ENCODE results near the gene KLK13.

Gene KLK13

DNA sequence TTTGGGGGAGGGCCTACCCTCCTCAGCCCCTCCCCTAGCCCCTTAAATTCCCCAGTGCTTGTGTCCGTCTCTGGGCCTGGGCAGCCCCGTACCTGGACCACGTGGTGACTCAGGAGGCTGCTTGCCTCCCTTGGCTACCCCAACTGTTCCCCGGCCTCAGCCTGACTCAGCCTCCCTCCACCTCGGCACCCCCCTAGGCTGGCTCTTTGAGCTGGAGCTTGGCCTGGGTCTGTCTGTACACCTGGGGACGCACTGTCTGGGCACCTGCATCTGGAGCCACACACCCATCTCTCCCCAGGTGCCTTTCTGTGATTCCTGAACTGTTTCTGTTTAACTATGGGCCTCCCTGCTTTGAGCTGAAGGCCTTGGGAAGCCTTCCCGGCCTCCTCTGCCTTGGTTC lies 19.6 kb upstream of the KLK13 start:
- TF ChIP-seq, protein P1, sequence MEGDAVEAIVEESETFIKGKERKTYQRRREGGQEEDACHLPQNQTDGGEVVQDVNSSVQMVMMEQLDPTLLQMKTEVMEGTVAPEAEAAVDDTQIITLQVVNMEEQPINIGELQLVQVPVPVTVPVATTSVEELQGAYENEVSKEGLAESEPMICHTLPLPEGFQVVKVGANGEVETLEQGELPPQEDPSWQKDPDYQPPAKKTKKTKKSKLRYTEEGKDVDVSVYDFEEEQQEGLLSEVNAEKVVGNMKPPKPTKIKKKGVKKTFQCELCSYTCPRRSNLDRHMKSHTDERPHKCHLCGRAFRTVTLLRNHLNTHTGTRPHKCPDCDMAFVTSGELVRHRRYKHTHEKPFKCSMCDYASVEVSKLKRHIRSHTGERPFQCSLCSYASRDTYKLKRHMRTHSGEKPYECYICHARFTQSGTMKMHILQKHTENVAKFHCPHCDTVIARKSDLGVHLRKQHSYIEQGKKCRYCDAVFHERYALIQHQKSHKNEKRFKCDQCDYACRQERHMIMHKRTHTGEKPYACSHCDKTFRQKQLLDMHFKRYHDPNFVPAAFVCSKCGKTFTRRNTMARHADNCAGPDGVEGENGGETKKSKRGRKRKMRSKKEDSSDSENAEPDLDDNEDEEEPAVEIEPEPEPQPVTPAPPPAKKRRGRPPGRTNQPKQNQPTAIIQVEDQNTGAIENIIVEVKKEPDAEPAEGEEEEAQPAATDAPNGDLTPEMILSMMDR (conservative IDR thresholded peaks at IDR 0.05; ENCODE audit: low read depth, low read length), result no peak
- H3K4me3 ChIP-seq (ENCODE audit: low read depth, low read length), result no peak overlapping the region
- no peak for DNase-seq (ENCODE audit: low read depth)

DNA sequence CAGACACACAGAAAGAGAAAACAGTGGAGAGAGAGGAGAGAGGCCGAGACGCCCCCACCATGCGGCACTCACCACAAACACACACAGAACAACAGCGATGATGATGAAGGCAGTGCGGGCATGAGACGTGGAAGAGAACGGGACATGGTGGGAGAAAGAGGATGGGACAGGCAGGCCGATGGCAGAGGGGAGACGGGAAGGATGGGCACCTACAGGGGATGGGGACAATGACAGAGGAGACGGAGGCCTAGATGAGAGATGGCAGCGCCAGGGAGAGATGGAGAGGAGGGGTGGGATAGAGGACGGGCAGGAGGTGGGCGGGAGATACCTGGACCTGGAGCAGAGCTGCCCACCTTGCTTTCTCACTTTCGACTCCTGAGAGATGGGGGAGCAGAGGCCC lies 18.9 kb upstream of the KLK13 start:
- DNase-seq (ENCODE audit: low read depth), result no peak
- TF ChIP-seq, protein P1 (conservative IDR thresholded peaks at IDR 0.05; ENCODE audit: low read depth, low read length), result no peak
- no peak overlapping the region for H3K4me3 ChIP-seq (ENCODE audit: low read depth, low read length)

DNA sequence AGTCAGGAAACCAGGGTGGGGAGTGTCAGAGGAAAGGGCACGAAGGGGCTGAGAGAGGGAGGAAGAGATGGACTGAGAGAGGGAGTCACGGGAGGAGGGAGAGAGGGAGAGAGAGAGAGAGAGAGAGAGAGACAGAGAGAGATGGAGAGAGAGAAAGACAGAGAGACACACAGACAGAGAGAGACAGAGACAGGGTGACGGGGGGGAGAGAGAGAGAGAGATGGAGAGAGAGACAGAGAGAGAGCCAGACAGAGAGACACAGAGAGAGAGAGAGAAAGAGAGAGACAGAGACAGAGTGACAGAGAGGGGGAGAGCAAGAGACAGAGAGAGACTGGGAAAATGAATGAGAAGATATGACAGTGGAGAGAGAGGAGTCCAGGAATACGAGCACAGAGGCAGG lies 18.3 kb upstream of the KLK13 start:
- H3K4me3 ChIP-seq (ENCODE audit: low read depth, low read length), result no peak overlapping the region
- TF ChIP-seq, protein P1 (conservative IDR thresholded peaks at IDR 0.05; ENCODE audit: low read depth, low read length), result no peak
- no peak for DNase-seq (ENCODE audit: low read depth)

DNA sequence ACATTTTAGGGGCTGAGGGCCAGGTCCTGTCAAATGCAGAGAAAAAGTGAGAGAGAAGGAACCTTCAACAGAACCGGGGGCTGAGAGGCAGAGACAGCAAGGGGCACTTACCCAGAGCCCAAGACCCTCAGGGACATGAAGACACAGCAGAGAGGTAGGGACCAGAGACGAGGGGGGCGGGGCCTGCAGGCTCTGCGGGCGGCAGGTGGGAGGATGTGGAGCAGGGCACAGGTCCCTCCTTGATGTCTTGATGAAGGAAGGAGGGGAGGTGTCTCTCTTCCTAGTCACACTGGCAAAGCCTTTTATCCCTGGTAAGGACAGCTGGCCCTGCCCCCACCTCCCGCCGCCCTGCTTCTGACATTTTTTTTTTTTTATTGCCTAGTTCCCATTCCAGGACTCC lies 17.7 kb upstream of the KLK13 start, which contains the start of gene KLK14:
TSS of gene KLK14 (minus strand) at position 277 of the 400 bp plus-strand sequence. CDS start at position 4, 273 bp downstream.
- no peak within 1 kb of the TSS for H3K4me3 ChIP-seq (ENCODE audit: low read depth, low read length)
- DNase-seq (ENCODE audit: low read depth), result no peak
- TF ChIP-seq, protein P1 (conservative IDR thresholded peaks at IDR 0.05; ENCODE audit: low read depth, low read length), result no peak

DNA sequence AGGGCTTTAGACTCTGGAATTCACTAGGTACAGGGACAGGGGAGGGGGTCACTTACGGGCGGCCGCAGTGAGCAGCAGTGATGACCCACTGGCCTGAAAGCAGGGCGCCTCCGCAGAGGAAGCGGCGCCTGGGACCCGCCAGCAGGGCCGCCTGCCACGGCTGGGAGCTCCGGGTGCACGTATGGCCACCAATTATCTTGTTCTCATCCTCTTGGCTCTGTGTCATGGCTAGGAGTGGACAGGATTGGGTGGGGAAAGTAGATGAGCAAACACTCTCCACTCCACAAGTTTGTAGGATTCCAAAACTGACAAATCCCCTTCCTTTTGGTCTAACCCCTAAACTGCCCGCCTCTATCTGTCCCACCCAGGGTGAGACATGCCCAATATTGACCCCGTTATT lies 16.6 kb upstream of the KLK13 start:
- H3K4me3 ChIP-seq (ENCODE audit: low read depth, low read length), result no peak overlapping the region
- TF ChIP-seq, protein P1 (conservative IDR thresholded peaks at IDR 0.05; ENCODE audit: low read depth, low read length), result no peak
- no peak for DNase-seq (ENCODE audit: low read depth)

GRCh38 chr19:51079481-51080110 lies 14.7 kb upstream of the KLK13 start:
- TF ChIP-seq, protein P1 (conservative IDR thresholded peaks at IDR 0.05; ENCODE audit: low read depth, low read length), result no peak
- no peak for DNase-seq (ENCODE audit: low read depth)
- no peak overlapping the region for H3K4me3 ChIP-seq (ENCODE audit: low read depth, low read length)

GRCh38 chr19:51078731-51079130 lies 13.8 kb upstream of the KLK13 start:
- TF ChIP-seq, protein P1 (conservative IDR thresholded peaks at IDR 0.05; ENCODE audit: low read depth, low read length), result no peak
- no peak overlapping the region for H3K4me3 ChIP-seq (ENCODE audit: low read depth, low read length)
- no peak for DNase-seq (ENCODE audit: low read depth)

Data from choroid plexus epithelial cell (primary cell).